Common myeloid progenitor, CD34-positive (primary cell): ENCODE data around the gene AGBL4.

Source experiments
- CTCF ChIA-PET: fragments of 350-600 bp; sonication (Branson Sonifier 250); formaldehyde crosslinking; loops from one replicate; lab custom pipeline; 2021; ENCODE audit warnings: antibody characterized with exemption; lab: Charles Lee
- POLR2A ChIA-PET: fragments of 350-600 bp; sonication (Branson Sonifier 250); formaldehyde crosslinking; loops from one replicate; lab custom pipeline; 2021; ENCODE audit warnings: antibody characterized with exemption; lab: Charles Lee
- DNase-seq, 3 donors: peaks; one replicate each; pipeline versions ENCODE4 v3.0.0 to v3.0.0-alpha.2; 2013
- H3K27ac ChIP-seq, 2 experiments: 1 replicate in 1 of 2; 2 replicates in 1 of 2; pipeline ENCODE4 v1.7.0; 2013; ENCODE audit warnings: inconsistent platforms in 2 of 2, low read length in 2 of 2, mild to moderate bottlenecking in 2 of 2, low read depth in 1 of 2, moderate library complexity in 1 of 2; ENCODE audit not compliant: severe bottlenecking in 2 of 2, insufficient read depth in 1 of 2, poor library complexity in 1 of 2
- H3K27me3 ChIP-seq, 5 experiments: replicated peaks in 2 of 5; 1 replicate in 3 of 5; 2 replicates in 2 of 5; pipeline versions ENCODE4 v1.6.1 to v1.7.0; 2013; ENCODE audit warnings: low read length in 4 of 5, mild to moderate bottlenecking in 2 of 5, moderate library complexity in 2 of 5, inconsistent platforms in 1 of 5; ENCODE audit not compliant: insufficient read depth in 5 of 5, control insufficient read depth in 4 of 5
- H3K36me3 ChIP-seq, 4 experiments: 1 replicate in 2 of 4; 2 replicates in 2 of 4; pipeline versions ENCODE4 v1.6.1 to v1.7.0; 2013; ENCODE audit warnings: low read length in 3 of 4, control low read depth in 1 of 4, mild to moderate bottlenecking in 1 of 4; ENCODE audit not compliant: control insufficient read depth in 4 of 4, insufficient read depth in 4 of 4
- H3K4me1 ChIP-seq, 4 experiments: 1 replicate in 3 of 4; 2 replicates in 1 of 4; pipeline versions ENCODE4 v1.6.1 to v1.7.1; 2013; ENCODE audit warnings: low read length in 3 of 4, mild to moderate bottlenecking in 3 of 4, control low read depth in 1 of 4, inconsistent platforms in 1 of 4, moderate library complexity in 1 of 4; ENCODE audit not compliant: control insufficient read depth in 4 of 4, insufficient read depth in 4 of 4; ENCODE audit errors: control extremely low read depth in 1 of 4
- H3K4me3 ChIP-seq, 7 experiments: 1 replicate in 4 of 7; 2 replicates in 3 of 7; pipeline versions ENCODE4 v1.5.1 to v1.7.0; 2013; ENCODE audit warnings: mild to moderate bottlenecking in 7 of 7, low read length in 6 of 7, moderate library complexity in 6 of 7, inconsistent platforms in 2 of 7, low read depth in 2 of 7, control low read depth in 1 of 7; ENCODE audit not compliant: insufficient read depth in 4 of 7, control insufficient read depth in 1 of 7; ENCODE audit errors: extremely low read depth in 1 of 7
- H3K9me3 ChIP-seq, 5 experiments: 1 replicate in 4 of 5; 2 replicates in 1 of 5; pipeline versions ENCODE4 v1.6.1 to v1.7.1; 2013; ENCODE audit warnings: low read length in 4 of 5, mild to moderate bottlenecking in 2 of 5, inconsistent platforms in 1 of 5, low read depth in 1 of 5, moderate library complexity in 1 of 5; ENCODE audit not compliant: control insufficient read depth in 4 of 5, insufficient read depth in 2 of 5; ENCODE audit errors: control extremely low read depth in 1 of 5
- WGBS: methylation state at CpG from one replicate; pipeline ENCODE4 v1.1.5; 2013; ENCODE audit not compliant: insufficient coverage; 5-methylcytosine and 5-hydroxymethylcytosine counted together

AGBL4 gene

DNA sequence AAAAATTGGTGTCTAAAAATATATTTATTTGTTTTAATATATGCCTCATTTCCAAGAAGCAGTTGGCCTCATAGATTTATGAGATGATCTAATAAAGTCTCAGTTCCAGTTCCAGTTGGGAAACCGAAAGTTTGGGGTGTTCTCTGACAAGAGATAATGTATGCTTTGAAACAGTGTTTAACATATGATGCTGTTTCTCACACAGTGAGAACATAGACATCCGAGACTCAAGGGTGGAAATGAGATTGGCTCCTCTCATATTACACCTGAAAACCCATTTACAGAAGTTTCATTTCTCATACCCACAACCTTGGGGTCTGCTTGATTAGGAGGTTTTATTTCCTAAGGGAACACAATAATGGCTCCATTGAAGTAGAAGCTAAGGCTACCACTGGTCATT, 1046.5 kb downstream of the AGBL4 start:
- H3K27me3 ChIP-seq = peaks cover 0 to 3% (median 0%) of the 10 kb centered on the region in 5 experiments
- H3K9me3 ChIP-seq = no peaks in the 10 kb centered on the region
- no peaks in the 10 kb centered on the region for H3K36me3 ChIP-seq
- CTCF ChIA-PET = no interaction called here
- DNase-seq = no peak
- no CpG with 5 or more reads among the region's 2 CpGs for WGBS
- H3K4me1 ChIP-seq = no peaks in the 10 kb centered on the region
- no peak overlapping the region for H3K4me3 ChIP-seq
- no peak overlapping the region for H3K27ac ChIP-seq
- POLR2A ChIA-PET = no interaction called here

DNA sequence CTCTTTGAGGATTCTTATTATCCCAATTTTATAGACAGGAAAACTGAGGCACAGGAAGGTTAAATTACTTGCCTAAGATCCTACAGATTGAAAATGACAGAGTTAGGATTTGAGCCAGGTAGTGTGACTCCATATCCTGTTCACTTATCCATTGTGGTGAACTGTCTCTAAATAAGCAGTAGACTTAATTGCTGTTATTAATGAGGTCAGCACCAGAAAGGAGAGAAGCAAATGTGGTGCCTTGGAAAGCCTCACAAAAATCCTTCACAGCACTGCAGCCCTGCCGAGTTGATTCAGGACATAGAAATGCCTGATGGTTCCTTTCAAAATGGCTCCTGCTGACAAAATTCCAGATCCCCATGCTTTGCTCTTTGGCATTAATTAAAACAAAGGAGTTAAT, 1053.8 kb downstream of the AGBL4 start:
- CTCF ChIA-PET = no interaction called here
- DNase-seq = no peak
- 40% methylated on average over 1 of the region's 1 CpG for WGBS

DNA sequence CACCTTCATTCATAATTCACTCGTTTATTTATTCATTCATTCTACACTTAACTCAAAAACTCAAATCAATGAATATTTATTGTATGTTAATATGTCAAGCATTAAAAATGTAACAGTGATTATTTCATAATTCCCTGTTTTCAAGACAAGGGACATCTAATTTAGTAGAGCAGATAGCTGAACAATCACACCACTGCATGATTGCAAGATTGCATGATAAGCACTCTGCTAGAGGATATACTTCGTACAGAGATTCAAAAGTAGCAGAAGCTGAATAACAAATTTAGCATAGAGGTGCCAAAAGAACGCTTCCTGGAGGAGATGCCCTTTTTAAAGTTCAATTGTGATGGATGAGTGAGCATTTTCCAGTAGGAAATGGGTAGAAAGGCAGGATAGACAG, 1056.4 kb downstream of the AGBL4 start:
- WGBS = 40% methylated on average over 2 of the region's 3 CpGs
- ChIA-PET CTCF (no interaction called here), POLR2A (no interaction called here)
- H3K27ac ChIP-seq = no peak overlapping the region
- H3K27me3 ChIP-seq = peaks cover 0 to 3% (median 0%) of the 10 kb centered on the region in 5 experiments
- H3K4me3 ChIP-seq = no peak overlapping the region
- H3K36me3 ChIP-seq = no peaks in the 10 kb centered on the region
- H3K9me3 ChIP-seq = peaks cover 0 to 3% (median 0%) of the 10 kb centered on the region in 5 experiments
- no peaks in the 10 kb centered on the region for H3K4me1 ChIP-seq
- DNase-seq = no peak

More for the DNA sequence above, 1053.8 kb downstream of the AGBL4 start:
- no peaks in the 10 kb centered on the region for H3K36me3 ChIP-seq
- H3K27me3 ChIP-seq = peaks cover 0 to 3% (median 0%) of the 10 kb centered on the region in 5 experiments
- no peak overlapping the region for H3K4me3 ChIP-seq
- POLR2A ChIA-PET = no interaction called here
- no peak overlapping the region for H3K27ac ChIP-seq
- H3K9me3 ChIP-seq = no peaks in the 10 kb centered on the region
- H3K4me1 ChIP-seq = no peaks in the 10 kb centered on the region

DNA sequence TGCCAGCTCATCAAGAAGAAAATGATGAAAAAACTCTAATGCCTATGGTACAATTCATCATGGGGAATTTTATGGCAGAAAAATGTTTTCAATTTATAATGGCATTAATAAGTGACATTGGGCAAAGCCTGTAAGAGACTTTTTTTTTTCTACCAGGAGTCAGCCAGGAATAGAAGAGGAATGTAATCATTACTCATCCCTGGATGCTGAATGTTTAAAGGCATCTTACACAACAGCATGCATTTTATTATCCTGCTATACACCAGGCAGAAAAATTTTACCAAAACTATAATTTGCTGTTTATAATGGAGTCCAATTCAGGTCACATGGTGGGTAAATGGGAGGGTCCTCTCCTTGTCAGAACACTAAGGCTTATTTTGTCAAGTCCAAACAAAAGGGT, 1057.2 kb downstream of the AGBL4 start:
- Histone ChIP-seq H3K27ac (no peak overlapping the region), H3K9me3 (peaks cover 0 to 3% (median 0%) of the 10 kb centered on the region in 5 experiments), H3K4me1 (no peaks in the 10 kb centered on the region), H3K27me3 (peaks cover 0 to 3% (median 0%) of the 10 kb centered on the region in 5 experiments), H3K36me3 (no peaks in the 10 kb centered on the region), H3K4me3 (no peak overlapping the region)
- DNase-seq = no peak
- CTCF ChIA-PET = no interaction called here
- POLR2A ChIA-PET = no interaction called here

DNA sequence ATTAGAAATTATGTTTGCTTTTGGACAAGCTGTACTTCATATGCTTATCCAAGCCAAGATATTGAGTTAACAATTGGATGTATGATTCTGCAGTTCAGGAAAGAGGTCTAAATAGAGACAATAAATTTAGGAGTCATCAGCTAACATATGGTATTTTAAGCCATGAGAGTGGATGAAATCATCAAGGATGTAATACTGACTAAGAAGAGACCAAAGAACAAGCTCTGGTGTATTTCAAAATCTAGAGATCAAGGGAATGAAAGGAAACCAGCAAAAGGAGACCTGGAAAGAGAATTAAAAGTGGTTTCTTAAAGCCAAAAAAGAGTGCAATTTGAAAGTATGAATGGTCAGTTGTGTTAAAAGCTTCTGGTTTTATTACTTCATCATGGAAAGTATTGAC, 1063.4 kb downstream of the AGBL4 start:
- H3K27ac ChIP-seq = no peak overlapping the region
- POLR2A ChIA-PET = no interaction called here
- CTCF ChIA-PET = no interaction called here
- no peak overlapping the region for H3K4me3 ChIP-seq
- no peaks in the 10 kb centered on the region for H3K36me3 ChIP-seq
- H3K27me3 ChIP-seq = no peaks in the 10 kb centered on the region
- no peaks in the 10 kb centered on the region for H3K4me1 ChIP-seq
- H3K9me3 ChIP-seq = peaks cover 0 to 3% (median 0%) of the 10 kb centered on the region in 5 experiments
- DNase-seq = no peak

DNA sequence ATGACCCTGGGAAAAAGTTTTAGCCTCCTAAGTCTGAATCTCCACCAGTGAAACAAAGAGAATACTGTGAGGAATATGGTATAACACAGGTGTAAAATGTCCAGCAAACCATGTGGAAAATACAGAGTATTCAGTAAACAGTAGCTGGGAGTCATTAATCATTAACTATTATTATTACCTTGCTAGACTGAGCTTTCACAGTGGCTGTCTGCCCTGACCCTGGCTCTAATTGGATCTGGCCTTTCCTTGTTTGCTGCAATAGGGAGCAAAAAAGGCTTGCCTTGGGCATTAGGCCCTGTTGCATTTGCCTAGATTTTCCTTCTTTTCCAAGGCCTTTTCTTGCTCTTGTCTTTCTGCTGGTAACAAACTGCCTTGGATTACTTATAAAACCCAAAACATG, 1068.0 kb downstream of the AGBL4 start:
- Histone ChIP-seq H3K27me3 (peaks cover 0 to 2% (median 0%) of the 10 kb centered on the region in 5 experiments), H3K4me1 (no peaks in the 10 kb centered on the region), H3K27ac (no peak overlapping the region), H3K36me3 (no peaks in the 10 kb centered on the region), H3K9me3 (no peaks in the 10 kb centered on the region), H3K4me3 (no peak overlapping the region)
- no peak for DNase-seq
- CTCF ChIA-PET = no interaction called here
- POLR2A ChIA-PET = no interaction called here

DNA sequence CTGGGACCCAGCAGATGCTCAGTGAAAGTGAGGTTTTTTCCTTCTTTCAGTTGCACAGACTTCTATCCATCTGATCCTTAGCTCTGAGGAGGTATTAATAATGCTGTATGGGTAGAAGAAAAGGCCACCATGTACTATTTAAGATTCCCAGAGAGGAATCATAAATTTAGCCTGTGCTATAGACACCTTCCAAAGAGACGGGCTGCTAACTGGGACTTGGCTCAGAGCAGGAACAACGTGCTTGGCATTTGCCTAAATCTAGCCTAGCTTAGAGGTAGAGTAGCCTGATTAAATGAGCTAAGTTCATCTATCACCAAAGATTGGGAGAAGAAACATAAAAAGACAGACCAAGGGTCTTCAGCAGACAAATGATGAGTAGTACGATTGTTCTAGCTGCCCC, 1070.1 kb downstream of the AGBL4 start:
- POLR2A ChIA-PET = no interaction called here
- Histone ChIP-seq H3K9me3 (no peaks in the 10 kb centered on the region), H3K27ac (no peak overlapping the region), H3K27me3 (peaks cover 0 to 7% (median 0%) of the 10 kb centered on the region in 5 experiments), H3K4me1 (no peaks in the 10 kb centered on the region), H3K36me3 (no peaks in the 10 kb centered on the region), H3K4me3 (no peak overlapping the region)
- 100% methylated on average over 3 of the region's 3 CpGs for WGBS
- CTCF ChIA-PET = no interaction called here
- DNase-seq = no peak
